Stomach smooth muscle (tissue), 2 donors: ENCODE data around the gene ABHD12.

Experiments used
- H3K27ac ChIP-seq: one replicate; pipeline ENCODE4 v1.7.0; 2013; ENCODE audit warnings: mild to moderate bottlenecking, low read length, inconsistent platforms
- H3K27me3 ChIP-seq, 2 donors: one replicate each; pipeline ENCODE4 v1.7.0; 2013; ENCODE audit warnings: low read length in 2 of 2; ENCODE audit not compliant: insufficient read depth in 2 of 2, control insufficient read depth in 1 of 2
- H3K36me3 ChIP-seq, 2 donors: one replicate each; pipeline ENCODE4 v1.7.0; 2013; ENCODE audit warnings: low read length in 2 of 2; ENCODE audit not compliant: control insufficient read depth in 2 of 2, insufficient read depth in 2 of 2
- H3K4me1 ChIP-seq: one replicate; pipeline ENCODE4 v1.7.0; 2013; ENCODE audit warnings: low read length; ENCODE audit not compliant: control insufficient read depth, insufficient read depth
- H3K4me3 ChIP-seq, 2 donors: one replicate each; pipeline ENCODE4 v1.7.0; 2013; ENCODE audit warnings: low read length in 2 of 2
- H3K9ac ChIP-seq, 2 donors: one replicate each; pipeline ENCODE4 v1.7.0; 2013; ENCODE audit warnings: low read length in 2 of 2, mild to moderate bottlenecking in 1 of 2
- H3K9me3 ChIP-seq, 2 donors: one replicate each; pipeline ENCODE4 v1.7.0; 2013; ENCODE audit warnings: low read length in 2 of 2; ENCODE audit not compliant: control insufficient read depth in 2 of 2
- donor health status: healthy.
- donor health status: Pancreatic carcinoma.

ABHD12 gene

GRCh38 chr20:25382704-25383370 is 7.8 kb downstream of the ABHD12 start:
- Histone ChIP-seq H3K27ac (no peak overlapping the region), H3K27me3 (no peaks in the 10 kb centered on the region), H3K9ac (no peak overlapping the region), H3K4me1 (peaks cover 2% of the 10 kb centered on the region), H3K36me3 (peaks cover 0 to 3% of the 10 kb centered on the region in 2 donors), H3K4me3 (no peak overlapping the region), H3K9me3 (no peaks in the 10 kb centered on the region)

- H3K9ac ChIP-seq, result no peak overlapping the region
- H3K9me3 ChIP-seq, result no peaks in the 10 kb centered on the region
- H3K4me1 ChIP-seq, result peaks cover 2% of the 10 kb centered on the region
- H3K27me3 ChIP-seq, result no peaks in the 10 kb centered on the region
- peaks cover 0 to 3% of the 10 kb centered on the region in 2 donors for H3K36me3 ChIP-seq
- no peak overlapping the region for H3K4me3 ChIP-seq
- H3K27ac ChIP-seq, result no peak overlapping the region
Measured at GRCh38 chr20:25380945-25381614, 9.6 kb downstream of the ABHD12 start.

GRCh38 chr20:25378884-25379733 is 11.5 kb downstream of the ABHD12 start:
- Histone ChIP-seq H3K9me3 (no peaks in the 10 kb centered on the region), H3K9ac (no peak overlapping the region), H3K27ac (no peak overlapping the region), H3K27me3 (no peaks in the 10 kb centered on the region), H3K4me3 (no peak overlapping the region), H3K36me3 (peaks cover 0 to 3% of the 10 kb centered on the region in 2 donors), H3K4me1 (peaks cover 2% of the 10 kb centered on the region)

- Histone ChIP-seq H3K4me3 (no peak overlapping the region), H3K4me1 (peaks cover 2% of the 10 kb centered on the region), H3K27me3 (no peaks in the 10 kb centered on the region), H3K36me3 (peaks cover 0 to 3% of the 10 kb centered on the region in 2 donors), H3K9me3 (no peaks in the 10 kb centered on the region), H3K27ac (no peak overlapping the region), H3K9ac (no peak overlapping the region)
Measured at GRCh38 chr20:25378189-25378883, 12.3 kb downstream of the ABHD12 start.

- Histone ChIP-seq H3K4me1 (peaks cover under 1% of the 10 kb centered on the region), H3K27ac (no peak overlapping the region), H3K27me3 (no peaks in the 10 kb centered on the region), H3K9me3 (no peaks in the 10 kb centered on the region), H3K9ac (no peak overlapping the region), H3K4me3 (no peak overlapping the region), H3K36me3 (no peaks in the 10 kb centered on the region)
Measured at GRCh38 chr20:25376886-25377285, 13.7 kb downstream of the ABHD12 start.

- Histone ChIP-seq H3K9ac (no peak overlapping the region), H3K27ac (no peak overlapping the region), H3K36me3 (no peaks in the 10 kb centered on the region), H3K4me3 (no peak overlapping the region), H3K9me3 (no peaks in the 10 kb centered on the region), H3K4me1 (no peaks in the 10 kb centered on the region), H3K27me3 (no peaks in the 10 kb centered on the region)
Measured at GRCh38 chr20:25376236-25376635, 14.4 kb downstream of the ABHD12 start.

GRCh38 chr20:25374842-25375241 is 15.8 kb downstream of the ABHD12 start:
- Histone ChIP-seq H3K36me3 (no peaks in the 10 kb centered on the region), H3K4me1 (no peaks in the 10 kb centered on the region), H3K9ac (no peak overlapping the region), H3K4me3 (no peak overlapping the region), H3K27me3 (no peaks in the 10 kb centered on the region), H3K9me3 (no peaks in the 10 kb centered on the region), H3K27ac (no peak overlapping the region)

GRCh38 chr20:25372584-25373336 is 17.9 kb downstream of the ABHD12 start:
- no peaks in the 10 kb centered on the region for H3K9me3 ChIP-seq
- no peak overlapping the region for H3K27ac ChIP-seq
- H3K9ac ChIP-seq, result no peak overlapping the region
- H3K36me3 ChIP-seq, result no peaks in the 10 kb centered on the region
- no peaks in the 10 kb centered on the region for H3K4me1 ChIP-seq
- H3K27me3 ChIP-seq, result no peaks in the 10 kb centered on the region
- H3K4me3 ChIP-seq, result no peak overlapping the region

- no peaks in the 10 kb centered on the region for H3K4me1 ChIP-seq
- H3K36me3 ChIP-seq, result no peaks in the 10 kb centered on the region
- no peak overlapping the region for H3K27ac ChIP-seq
- H3K27me3 ChIP-seq, result no peaks in the 10 kb centered on the region
- no peaks in the 10 kb centered on the region for H3K9me3 ChIP-seq
- H3K9ac ChIP-seq, result no peak overlapping the region
- no peak overlapping the region for H3K4me3 ChIP-seq
Measured at GRCh38 chr20:25369971-25370370, 20.7 kb downstream of the ABHD12 start.

- Histone ChIP-seq H3K9ac (no peak overlapping the region), H3K9me3 (no peaks in the 10 kb centered on the region), H3K36me3 (no peaks in the 10 kb centered on the region), H3K4me3 (no peak overlapping the region), H3K27me3 (no peaks in the 10 kb centered on the region), H3K4me1 (no peaks in the 10 kb centered on the region), H3K27ac (no peak overlapping the region)
Measured at GRCh38 chr20:25369529-25369928, 21.1 kb downstream of the ABHD12 start.
